Suppressor macrophage treated with lipopolysaccharide for 4 hours (primary cell): ENCODE data around the gene PHOX2A.

Source experiments
- DNase-seq: peaks from one replicate; pipeline ENCODE4 v3.0.0-alpha.2; 2020

The PHOX2A gene

DNA sequence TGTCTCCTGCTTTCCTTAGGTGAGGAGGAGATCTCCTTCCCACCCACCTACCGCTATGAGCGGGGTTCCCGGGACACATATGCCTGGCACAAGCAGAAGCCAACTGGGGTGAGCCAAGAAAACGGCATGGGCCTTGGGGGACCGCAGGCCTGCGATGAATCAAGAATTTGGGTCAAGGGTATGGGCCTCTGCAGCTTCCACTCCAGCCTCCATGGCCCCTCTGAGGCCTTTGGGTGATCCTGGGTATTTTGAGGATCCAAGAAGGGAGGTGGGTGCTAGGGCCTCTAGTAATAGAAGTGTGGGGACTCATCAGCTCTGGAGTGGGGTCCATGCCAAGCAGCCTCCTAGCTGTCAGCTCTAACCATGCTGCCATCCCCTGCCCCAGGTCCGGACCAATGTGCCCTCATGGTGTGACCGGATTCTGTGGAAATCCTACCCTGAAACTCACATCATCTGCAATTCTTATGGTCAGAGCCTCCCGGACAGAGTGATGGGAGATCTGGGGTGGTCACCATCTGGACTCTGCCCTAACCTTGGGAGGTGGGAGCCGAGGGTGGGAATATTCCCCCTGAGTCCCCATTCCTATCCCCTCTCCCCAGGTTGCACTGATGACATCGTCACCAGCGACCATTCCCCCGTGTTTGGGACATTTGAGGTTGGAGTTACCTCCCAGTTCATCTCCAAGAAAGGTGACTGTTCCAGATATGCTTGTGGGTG, 10.8 kb downstream of the PHOX2A start:
- DNase-seq: no peak

DNA sequence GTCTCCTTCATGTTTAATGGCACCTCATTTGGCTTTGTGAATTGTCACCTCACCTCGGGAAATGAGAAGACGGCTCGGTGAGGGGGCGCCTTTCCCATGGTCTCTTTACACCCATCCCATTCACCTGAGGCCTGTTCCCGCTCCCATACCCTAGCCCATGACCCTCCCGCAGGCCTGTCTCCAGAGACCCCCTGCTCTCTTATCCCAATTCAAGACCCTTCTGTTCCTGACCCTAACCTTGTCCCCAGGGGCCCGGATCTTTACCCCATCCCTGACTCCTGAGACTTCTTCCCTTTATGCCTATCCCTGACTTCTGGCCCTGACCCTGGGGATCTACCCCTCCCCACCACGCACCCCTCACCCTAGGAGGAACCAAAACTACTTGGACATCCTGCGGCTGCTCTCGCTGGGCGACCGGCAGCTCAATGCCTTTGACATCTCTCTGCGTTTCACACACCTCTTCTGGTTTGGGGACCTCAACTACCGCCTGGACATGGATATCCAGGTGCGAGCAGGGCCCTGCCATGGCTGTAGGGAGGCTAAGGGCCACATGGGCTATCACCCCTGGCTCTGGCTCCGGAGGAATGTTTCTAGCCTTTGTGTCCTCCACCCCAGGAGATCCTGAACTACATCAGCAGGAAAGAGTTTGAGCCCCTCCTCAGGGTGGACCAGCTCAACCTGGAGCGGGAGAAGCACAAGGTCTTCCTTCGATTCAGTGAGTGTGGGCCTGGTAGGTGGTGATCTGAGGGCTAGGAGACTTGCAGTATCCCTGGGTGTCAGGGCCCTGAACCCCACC, 11.5 kb downstream of the PHOX2A start:
- no peak for DNase-seq

- DNase-seq: no peak
Observed at GRCh38 chr11:72231396-72232259, 12.3 kb downstream of the PHOX2A start.

DNA sequence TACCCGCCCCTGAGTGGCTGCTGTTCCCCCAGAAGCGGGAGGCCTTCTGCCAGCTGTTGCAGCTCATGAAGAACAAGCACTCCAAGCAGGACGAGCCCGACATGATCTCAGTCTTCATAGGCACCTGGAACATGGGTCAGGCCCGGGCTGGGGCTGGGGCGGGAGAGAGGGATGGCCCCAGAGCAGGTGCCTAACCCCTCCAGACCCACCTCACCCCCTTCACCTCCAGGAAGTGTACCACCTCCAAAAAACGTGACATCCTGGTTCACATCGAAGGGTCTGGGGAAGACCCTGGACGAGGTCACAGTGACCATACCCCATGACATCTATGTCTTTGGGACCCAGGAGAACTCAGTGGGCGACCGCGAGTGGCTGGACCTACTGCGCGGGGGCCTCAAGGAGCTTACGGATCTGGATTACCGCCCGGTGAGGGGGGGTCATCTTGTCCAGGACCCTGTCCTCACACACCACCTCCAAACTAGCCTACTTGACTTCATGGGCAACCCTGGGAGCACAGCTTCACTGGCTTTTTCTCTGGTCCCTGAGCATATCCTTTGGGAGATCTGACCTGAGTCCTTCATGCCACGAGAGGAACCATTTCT, 13.1 kb downstream of the PHOX2A start:
- DNase-seq: no peak

DNA sequence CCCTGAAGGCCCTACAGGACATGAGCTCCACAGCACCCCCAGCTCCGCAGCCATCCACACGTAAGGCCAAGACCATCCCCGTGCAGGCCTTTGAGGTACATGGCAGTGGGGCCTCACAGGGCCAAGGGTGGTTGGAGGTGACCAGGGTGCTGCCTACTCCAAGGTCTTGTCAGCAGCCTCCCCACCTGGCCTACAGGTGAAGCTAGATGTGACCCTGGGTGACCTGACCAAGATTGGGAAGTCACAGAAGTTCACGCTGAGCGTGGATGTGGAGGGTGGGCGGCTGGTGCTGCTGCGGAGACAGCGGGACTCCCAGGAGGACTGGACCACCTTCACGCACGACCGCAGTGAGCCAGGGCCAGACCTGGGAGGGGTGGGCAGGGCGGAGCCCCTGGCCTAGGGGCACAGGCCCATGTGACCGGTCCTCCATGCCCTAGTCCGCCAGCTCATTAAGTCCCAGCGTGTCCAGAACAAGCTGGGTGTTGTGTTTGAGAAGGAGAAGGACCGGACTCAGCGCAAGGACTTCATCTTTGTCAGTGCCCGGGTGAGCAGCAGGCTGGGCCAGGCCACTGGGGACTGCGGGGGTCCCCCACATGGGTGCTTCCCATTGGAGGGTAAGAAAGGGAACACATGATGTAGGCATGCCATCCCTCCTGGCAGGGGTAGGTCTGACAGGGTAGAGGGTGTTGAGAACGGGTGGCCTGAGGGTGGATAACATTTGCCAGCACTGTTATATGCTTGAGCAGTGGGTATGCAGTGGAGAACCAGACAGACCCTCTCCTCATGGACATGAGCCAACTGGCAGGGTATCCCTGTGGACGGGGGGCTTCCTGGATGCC, 13.8 kb downstream of the PHOX2A start:
- DNase-seq: no peak

GRCh38 chr11:72229336-72229924, 14.5 kb downstream of the PHOX2A start:
- DNase-seq: no peak

DNA sequence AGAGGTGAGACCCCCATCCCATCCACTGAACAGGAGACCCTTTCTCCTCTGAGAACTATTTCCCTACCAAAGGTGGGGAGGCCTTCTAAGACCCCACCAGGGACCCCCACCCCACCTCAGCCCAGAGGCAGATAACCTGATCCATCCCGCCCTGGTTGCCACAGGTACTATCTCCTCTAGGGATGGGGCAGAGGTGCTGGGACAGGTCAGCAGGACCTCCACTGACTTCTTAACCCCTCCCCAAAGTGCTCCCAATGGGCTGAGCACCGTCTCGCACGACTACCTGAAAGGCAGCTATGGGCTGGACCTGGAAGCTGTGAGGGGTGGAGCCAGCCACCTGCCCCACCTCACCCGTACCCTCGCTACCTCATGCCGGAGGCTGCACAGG, 15.1 kb downstream of the PHOX2A start:
- DNase-seq: no peak

- no peak for DNase-seq
Observed at GRCh38 chr11:72228229-72228843, 15.6 kb downstream of the PHOX2A start.

DNA sequence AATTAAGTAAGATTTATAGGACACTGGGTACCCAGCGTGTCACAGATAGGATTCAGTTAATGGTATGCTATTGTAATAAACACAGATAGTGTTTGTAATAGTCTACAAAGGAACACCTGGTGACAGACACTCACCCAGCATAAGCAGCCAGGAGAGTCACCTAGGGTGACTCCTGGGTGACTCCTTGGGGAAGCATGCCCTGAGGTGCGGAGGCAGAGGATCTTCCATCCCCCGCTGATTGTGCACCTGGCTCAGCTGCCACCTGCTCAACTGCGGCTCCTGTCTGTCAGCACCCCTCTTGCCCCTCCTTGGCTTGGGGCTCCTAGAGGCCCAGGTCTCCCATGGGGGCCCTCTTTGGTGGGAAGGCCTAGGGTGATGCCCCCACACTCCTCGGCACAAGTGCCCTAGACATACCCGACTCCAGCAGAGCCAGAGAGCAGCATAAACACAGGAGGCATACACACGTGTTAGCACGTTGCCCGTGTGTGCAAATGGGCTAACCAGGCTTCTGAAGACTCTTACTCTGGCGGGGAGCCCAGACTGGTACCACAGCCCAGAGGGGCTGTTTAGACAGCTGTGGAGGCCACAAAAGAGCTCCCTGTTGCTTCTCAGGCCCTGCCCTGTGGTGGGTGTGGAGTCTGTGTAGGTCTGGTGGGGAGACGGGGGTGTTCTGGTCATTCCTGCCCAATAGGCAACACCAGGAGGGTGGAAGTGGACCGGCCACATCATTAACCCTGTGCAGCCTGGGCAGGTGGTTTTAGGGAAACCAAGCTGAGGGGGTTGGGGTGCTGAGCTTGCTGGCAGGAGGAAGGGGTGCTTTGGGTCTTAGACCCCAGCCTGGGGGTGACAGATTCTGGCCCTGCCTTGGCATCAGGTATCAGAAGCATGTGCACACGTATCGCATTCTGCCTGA, 16.4 kb downstream of the PHOX2A start:
- no peak for DNase-seq

DNA sequence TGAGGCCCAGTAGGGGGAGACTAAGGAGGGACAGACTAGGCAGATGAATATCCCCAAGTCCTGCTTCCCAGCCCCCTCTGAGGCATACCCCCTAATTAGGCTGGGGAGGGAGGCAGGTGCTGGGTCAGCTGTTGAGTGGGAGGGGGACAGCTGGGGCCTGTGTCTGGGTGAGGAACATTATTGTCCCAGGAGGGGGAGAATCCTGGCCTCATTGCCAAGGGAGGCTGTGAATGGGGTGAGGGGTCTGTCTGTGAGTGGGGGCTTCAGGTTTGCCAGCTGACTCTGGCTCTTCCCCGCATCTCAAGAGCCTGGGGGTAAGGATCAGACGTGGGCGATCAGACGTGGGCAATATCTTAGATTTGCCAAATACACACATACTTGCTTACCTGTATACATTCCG, 17.3 kb downstream of the PHOX2A start:
- no peak for DNase-seq

DNA sequence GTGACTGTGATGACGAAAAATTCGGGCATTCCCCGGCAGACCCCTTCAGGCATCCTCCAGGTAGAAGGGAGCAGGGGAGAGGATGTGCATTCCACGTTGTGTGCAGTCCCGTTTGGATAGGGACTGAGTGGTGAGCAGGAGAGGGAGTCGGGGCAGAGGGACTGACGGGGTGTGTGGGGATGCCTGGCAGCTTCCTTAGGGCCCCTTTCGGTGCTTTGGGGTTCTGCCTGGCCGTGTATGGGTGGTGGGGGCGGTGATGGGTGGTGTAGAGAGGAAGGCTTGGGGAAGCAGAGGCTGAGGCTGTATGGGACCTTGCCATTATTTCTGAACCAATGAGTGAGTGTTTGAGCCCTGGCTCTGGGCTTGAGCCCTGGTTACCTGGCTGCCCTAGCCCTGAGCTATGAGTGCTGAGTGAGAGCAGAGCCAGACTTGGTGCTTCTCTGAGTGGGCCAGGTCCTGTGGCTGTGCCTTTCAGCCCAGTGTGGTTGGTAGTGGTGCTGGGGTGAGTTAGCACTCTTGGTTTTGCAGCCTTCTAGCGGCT, 18.5 kb downstream of the PHOX2A start:
- DNase-seq: no peak

DNA sequence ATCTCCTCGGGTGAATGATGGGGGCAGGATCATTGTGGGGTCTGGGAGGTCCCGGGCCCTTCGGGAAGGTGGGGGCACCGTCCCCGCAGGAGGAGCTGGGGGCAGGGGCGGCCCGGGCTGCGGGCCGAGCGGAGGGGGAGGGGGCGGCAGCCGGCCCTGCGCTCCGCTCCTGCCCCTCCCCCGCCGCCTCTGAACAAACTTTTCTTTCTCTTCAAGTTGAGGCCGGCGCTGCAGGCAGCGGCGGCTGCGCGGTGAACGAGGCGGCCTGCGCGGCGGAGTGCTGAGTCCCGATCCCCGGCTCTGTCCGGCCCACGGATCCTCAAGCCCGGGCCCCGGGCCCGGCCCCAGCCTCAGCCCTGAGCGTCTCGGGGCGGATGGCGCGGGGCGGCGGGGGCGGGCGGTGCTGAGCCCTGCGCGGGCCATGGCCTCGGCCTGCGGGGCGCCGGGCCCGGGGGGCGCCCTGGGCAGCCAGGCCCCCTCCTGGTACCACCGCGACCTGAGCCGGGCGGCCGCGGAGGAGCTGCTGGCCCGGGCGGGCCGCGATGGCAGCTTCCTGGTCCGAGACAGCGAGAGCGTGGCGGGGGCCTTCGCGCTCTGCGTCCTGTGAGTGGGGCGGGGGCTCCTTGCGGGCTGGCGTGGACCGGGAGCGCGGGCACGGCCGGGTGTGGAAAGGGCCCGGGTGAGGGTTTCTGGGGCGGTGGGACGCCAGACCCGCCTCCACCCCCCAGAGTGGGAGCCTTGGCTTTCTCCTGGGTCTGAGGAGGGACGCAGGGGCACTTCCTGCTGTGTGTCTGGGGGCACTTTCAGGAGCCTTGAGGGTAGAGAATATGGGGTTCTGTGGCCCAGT, 19.2 kb downstream of the PHOX2A start, which contains the start of gene INPPL1:
Gene INPPL1 (plus strand): TSS at position 204 of the 847 bp plus-strand sequence. CDS start 218 bp downstream, at position 422.
- DNase-seq: peak; percentile 48

- peak; percentile 72 for DNase-seq
Observed at GRCh38 chr11:72223615-72224563, 20.1 kb downstream of the PHOX2A start.

DNA sequence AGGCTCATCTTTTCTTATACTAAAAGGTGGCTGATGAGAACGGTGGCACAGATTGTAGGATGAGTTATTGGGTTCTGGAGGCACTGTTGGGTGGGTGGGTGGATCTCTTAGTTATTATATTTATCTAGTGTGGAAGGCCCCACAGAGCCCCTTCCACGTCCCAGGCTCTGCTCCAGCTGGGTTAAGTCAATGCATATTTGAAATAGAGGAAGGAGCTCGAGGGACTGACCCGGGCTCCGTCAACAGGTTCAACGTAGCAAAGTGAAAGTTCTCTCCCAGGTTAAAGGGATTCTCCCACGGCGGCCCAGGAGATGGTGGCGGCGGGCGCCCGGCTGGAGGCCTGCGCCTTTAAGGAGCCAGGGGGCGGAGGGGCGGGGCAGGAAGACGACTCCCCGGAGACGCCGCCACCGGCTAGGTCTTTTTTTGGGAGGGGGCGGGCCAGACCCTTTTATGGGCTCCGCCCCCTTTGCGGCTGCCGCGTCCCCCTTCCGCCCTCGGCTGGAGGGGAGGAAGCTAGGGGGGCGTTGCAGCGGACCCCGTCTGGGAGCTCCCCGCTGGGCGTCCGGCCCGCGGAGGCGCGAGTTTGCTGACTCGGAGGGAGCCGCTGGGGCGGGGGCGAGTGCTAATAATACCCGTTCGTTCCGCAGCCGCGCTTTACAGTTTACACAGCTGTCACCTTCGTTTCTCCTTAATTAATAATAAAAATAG, 20.9 kb downstream of the PHOX2A start:
- peak; percentile 88 for DNase-seq

DNA sequence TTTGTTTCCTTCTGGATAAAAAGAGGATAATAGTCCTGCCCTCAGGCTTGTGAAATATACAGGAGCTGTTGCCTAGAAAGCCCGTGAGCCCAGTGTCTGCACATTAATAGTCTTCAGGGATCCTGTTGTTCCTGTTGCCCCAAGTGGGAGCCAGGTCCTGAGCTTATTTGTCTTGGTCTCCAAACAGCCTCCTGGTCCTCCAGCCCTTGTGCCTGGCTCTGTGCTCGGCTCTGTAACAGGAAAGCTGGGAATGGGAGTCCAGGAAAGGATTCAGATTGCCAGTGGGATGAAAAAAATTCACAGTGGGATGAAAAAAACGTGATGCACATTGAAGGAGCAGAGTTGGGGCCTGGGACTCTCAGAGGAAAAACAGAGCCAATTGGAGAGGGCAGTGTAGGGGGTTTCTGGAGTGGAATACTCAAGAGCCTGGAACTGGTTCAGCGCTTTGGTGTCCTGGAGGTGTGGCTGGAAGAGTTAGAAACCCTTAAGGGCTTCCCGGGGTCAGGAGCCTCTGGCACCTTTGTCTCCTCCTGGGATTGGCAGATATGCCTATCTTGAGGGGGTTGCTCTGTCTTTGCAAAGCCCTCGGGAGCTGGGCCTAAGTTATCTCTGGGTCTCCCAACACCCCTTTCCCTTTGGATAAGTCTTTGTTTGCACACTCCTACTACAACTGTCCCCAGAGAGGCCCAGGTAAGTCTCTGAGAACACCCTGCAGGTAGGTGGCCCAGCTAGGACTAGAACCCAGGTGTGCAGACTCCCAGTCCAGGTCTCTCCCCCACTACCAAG, 21.7 kb downstream of the PHOX2A start:
- DNase-seq: no peak
